CD4-positive, alpha-beta T cell treated with Interleukin-6 for 4 hours (primary cell): ENCODE measurements around the gene RBM14.
"Not testable (repeated sequence)": the region's sequence is repeated elsewhere in the genome, so short reads cannot be mapped to it uniquely, and the experiment has no call there.

Source experiments
- DNase-seq: peaks from one replicate; pipeline ENCODE4 v3.0.0-alpha.2; 2020; ENCODE audit warnings: mixed read lengths

RBM14 gene, protein sequence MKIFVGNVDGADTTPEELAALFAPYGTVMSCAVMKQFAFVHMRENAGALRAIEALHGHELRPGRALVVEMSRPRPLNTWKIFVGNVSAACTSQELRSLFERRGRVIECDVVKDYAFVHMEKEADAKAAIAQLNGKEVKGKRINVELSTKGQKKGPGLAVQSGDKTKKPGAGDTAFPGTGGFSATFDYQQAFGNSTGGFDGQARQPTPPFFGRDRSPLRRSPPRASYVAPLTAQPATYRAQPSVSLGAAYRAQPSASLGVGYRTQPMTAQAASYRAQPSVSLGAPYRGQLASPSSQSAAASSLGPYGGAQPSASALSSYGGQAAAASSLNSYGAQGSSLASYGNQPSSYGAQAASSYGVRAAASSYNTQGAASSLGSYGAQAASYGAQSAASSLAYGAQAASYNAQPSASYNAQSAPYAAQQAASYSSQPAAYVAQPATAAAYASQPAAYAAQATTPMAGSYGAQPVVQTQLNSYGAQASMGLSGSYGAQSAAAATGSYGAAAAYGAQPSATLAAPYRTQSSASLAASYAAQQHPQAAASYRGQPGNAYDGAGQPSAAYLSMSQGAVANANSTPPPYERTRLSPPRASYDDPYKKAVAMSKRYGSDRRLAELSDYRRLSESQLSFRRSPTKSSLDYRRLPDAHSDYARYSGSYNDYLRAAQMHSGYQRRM

GRCh38 chr11:66616379-66617154, at the start of gene RBM14:
Gene RBM14, plus strand, starts transcription at chr11:66616630. Its CDS starts 91 bp downstream, at chr11:66616721.
- peak; percentile 98 for DNase-seq

DNA sequence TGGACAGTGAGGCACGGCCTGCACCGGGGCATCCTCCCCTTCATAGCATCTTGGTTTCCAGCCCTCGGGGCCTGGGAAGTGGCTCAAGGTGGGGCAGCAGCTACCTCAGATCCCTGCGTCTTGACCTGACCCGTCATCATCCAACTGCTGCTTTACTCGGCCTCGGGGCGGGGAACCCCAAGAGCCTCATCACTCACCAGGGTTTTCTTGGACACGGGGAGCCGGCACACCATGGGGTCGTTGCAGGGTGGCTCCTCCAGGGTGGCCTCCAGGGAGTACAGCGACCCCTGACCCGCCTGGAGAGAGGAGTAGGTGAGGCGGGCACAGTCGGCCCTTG, 48.7 kb upstream of the RBM14 start:
- no peak for DNase-seq

- DNase-seq, result peak; percentile 79
Observed at GRCh38 chr11:66568124-66568916, 48.1 kb upstream of the RBM14 start, which contains the start of gene CTSF. Gene CTSF, minus strand, starts transcription at chr11:66568606. Its CDS starts 120 bp downstream, at chr11:66568486.

- DNase-seq, result no peak
Observed at GRCh38 chr11:66569076-66569475, 47.4 kb upstream of the RBM14 start.

- no peak for DNase-seq
Observed at GRCh38 chr11:66570079-66570849, 46.2 kb upstream of the RBM14 start.

DNA sequence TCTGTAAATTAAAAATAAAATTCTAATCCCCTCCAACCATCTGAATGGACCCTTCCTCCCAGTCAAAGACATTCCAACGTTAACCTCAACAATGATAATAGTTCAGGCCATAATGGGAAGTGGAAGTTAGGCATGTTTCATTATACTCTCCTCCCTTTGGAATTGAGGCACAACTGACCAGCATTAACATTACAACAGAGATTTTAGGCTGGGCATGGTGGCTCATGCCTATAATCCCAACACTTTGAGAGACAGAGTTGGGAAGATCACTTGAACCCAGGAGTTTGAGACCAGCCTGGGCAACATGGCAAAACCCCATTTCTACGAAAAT, 45.6 kb upstream of the RBM14 start:
- no peak for DNase-seq

- peak; percentile 85 for DNase-seq
Observed at GRCh38 chr11:66579017-66579606, 37.3 kb upstream of the RBM14 start.

GRCh38 chr11:66580803-66581202, 35.6 kb upstream of the RBM14 start:
- no peak for DNase-seq

GRCh38 chr11:66581261-66581660, 35.2 kb upstream of the RBM14 start:
- DNase-seq, result no peak

DNA sequence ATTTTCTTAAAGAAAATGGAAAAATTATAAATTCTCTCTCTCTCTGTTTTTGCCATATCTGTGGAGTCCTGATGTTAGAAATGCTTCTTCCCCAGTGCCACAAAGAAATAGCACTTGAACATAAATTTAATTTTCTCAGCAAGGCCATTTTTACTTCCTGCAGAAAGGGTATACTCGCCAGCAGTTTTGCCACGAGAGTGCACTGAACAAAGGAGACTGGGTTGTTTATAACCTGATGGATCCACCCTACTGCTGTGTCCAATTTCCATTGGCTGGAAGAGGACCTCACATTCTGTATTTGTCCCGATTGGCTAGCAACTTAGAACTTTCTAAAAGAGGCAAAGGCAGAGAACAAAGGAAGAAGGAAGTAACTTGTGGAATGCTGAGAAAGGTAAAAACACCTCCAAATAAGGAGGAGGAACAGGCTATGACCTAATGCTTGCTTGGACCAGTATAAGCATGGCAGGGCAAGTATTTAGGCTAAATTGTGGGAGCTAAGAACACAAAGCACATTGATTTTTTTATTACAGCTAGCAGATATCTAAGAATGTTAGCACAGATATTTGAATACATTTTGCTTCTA, 33.8 kb upstream of the RBM14 start:
- DNase-seq, result not testable (repeated sequence)

DNA sequence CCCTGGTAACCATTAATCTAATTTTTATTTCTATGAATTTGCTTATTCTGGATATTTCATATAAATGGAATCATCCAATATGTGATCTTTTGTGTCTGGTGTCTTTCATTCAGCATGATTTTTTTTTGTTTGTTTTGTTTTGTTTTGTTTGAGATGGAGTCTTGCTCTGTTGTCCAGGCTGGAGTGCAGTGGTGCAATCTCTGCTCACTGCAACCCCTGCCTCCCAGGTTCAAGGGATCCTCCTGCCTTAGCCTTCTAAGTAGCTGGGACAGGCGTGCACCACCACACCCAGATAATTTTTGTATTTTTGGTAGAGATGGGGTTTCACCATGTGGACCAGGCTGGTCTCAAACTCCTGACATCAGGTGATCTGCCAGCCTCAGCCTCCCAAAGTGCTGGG, 31.0 kb upstream of the RBM14 start:
- DNase-seq, result not testable (repeated sequence)

GRCh38 chr11:66586136-66586535, 30.3 kb upstream of the RBM14 start:
- DNase-seq, result no peak

DNA sequence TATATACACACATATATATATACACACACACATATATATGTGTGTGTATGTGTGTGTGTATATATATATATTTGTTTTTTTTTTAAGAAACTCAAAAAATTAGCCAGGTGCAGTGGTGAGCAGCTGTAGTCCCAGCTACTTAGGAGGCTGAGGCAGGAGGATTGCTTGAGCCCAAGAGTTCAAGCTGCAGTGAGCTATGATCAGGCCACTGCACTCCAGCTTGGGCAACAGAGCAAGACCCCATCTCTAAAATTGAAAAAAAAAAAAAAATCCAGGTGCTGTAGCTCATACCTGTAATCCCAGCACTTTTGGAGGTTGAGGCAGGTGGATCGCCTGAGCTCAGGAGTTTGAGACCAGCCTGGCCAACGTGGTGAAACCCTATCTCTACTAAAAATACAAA, 27.1 kb upstream of the RBM14 start:
- DNase-seq, result not testable (repeated sequence)

- no peak for DNase-seq
Observed at GRCh38 chr11:66589996-66590675, 26.3 kb upstream of the RBM14 start.

GRCh38 chr11:66591175-66591574, 25.3 kb upstream of the RBM14 start:
- no peak for DNase-seq

- peak; percentile 100 for DNase-seq
Observed at GRCh38 chr11:66592457-66593302, 23.8 kb upstream of the RBM14 start, which contains the start of the genes CCDC87 and CCS. Gene CCDC87, minus strand, starts transcription at chr11:66593063. Its CDS starts 48 bp downstream, at chr11:66593015. Gene CCS, plus strand, starts transcription at chr11:66593185. Its CDS starts 77 bp downstream, at chr11:66593262.

GRCh38 chr11:66593303-66593635, 23.2 kb upstream of the RBM14 start:
- DNase-seq, result peak; percentile 7

- no peak for DNase-seq
Observed at GRCh38 chr11:66593650-66594049, 22.8 kb upstream of the RBM14 start.

DNA sequence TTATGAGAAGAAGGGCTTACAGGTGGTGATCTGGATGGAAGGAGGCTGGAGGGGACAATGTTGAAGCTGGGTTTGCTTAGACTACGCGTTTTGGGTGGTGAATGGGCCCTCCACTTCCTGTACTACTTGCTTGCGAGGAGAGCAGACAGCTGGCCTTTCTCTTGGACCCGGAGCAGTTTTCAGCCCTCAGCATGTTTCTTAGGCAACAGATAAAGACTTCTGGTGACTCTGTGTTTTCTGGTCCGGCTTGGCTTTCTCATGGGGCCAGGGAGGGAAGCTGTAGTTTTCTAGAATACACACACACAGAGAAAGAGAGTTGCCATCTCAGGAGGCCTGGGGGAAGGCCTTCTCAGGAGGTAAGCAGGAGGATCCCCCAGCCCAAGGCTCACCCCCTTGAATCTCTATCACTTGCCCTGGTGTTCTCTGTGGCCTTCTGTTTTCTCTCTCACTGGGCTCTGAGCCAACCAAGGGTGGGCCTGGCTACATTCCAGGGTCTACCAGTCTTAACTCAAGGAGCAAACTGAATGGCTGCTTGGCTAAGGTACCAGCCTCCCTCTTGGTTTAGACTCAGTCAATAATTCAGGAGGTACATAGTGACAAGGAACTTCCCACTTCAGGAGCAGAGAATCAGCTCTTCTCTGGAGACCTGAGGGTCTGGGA, 21.1 kb upstream of the RBM14 start:
- no peak for DNase-seq
